Smooth muscle cell (in vitro differentiated cells): ENCODE results near the gene SLC10A3. TPM values are rescaled to one million over a fixed set of nuclear protein-coding genes. Genes with fewer than 3 reads are reported as not detected.

Source experiments
- DNase-seq: peaks from one replicate; lab custom pipeline; 2025; ENCODE audit not compliant: unreplicated experiment; lab: John Stamatoyannopoulos, UW
- H2AFZ ChIP-seq: fragments of 200-600 bp; sonication (generic); 2 replicates; pipeline ENCODE4 v1.6.0; 2016; ENCODE audit warnings: antibody characterized with exemption, low read depth, mild to moderate bottlenecking
- H3F3A ChIP-seq: fragments of 200-600 bp; sonication (generic); 2 replicates; pipeline ENCODE4 v1.6.0; 2017; ENCODE audit warnings: antibody characterized with exemption, low read depth
- H3K27ac ChIP-seq: fragments of 200-600 bp; sonication (generic); 2 replicates; pipeline ENCODE4 v1.5.1; 2016; ENCODE audit warnings: low read depth, mild to moderate bottlenecking
- H3K27me3 ChIP-seq: fragments of 200-600 bp; sonication (generic); 2 replicates; pipeline ENCODE4 v1.6.1; 2016; ENCODE audit warnings: low read depth, mild to moderate bottlenecking
- H3K36me3 ChIP-seq: fragments of 200-600 bp; sonication (generic); 2 replicates; pipeline ENCODE4 v1.5.1; 2016; ENCODE audit warnings: low read depth
- H3K4me1 ChIP-seq: fragments of 200-600 bp; sonication (generic); 2 replicates; pipeline ENCODE4 v1.5.1; 2016; ENCODE audit warnings: low read depth
- H3K4me2 ChIP-seq: fragments of 200-600 bp; sonication (generic); 2 replicates; pipeline ENCODE4 v1.6.0; 2016; ENCODE audit warnings: mild to moderate bottlenecking
- H3K4me3 ChIP-seq: fragments of 200-600 bp; sonication (generic); 2 replicates; pipeline ENCODE4 v1.5.1; 2016; ENCODE audit warnings: mild to moderate bottlenecking
- H3K79me2 ChIP-seq: fragments of 200-600 bp; sonication (generic); 2 replicates; pipeline ENCODE4 v1.6.0; 2016; ENCODE audit warnings: low read depth, mild to moderate bottlenecking
- H3K9ac ChIP-seq: fragments of 200-600 bp; sonication (generic); 2 replicates; pipeline ENCODE4 v1.6.0; 2016; ENCODE audit warnings: low read depth
- H3K9me3 ChIP-seq: fragments of 200-600 bp; sonication (generic); replicated peaks from 2 replicates; pipeline ENCODE4 v1.5.1; 2016; ENCODE audit warnings: low read depth
- H4K20me1 ChIP-seq: fragments of 200-600 bp; sonication (generic); 2 replicates; pipeline ENCODE4 v1.6.0; 2016; ENCODE audit warnings: low read depth
- WGBS: methylation state at CpG from one replicate; pipeline ENCODE4 v1.1.7; 2016; ENCODE audit warnings: low lambda C conversion rate; 5-methylcytosine and 5-hydroxymethylcytosine counted together
- polyA plus RNA-seq: library from polyadenylated mRNA; unstranded; fragments of >200 nt; fragmentation: Nextera tagmentation; extraction: Ambion mirVana; gene quantifications from 2 replicates; pipeline ENCODE4 v1.2.1, GENCODE V29; 2016
- total RNA-seq: library from RNA; depleted of rRNA; stranded (reverse); fragments of >200 nt; gene quantifications from 2 replicates; pipeline ENCODE4 v1.2.3, GENCODE V29; 2014
- TF ChIP-seq, protein P1 (sequence below): fragments of 200-600 bp; sonication (generic); IDR thresholded peaks from 2 replicates; pipeline ENCODE4 v1.5.1; 2017; ENCODE audit warnings: borderline replicate concordance, mild to moderate bottlenecking, antibody characterized with exemption; ENCODE audit not compliant: insufficient read depth, poor library complexity, severe bottlenecking

SLC10A3 gene
- total and polyA plus RNA-seq, 2 experiments from 2014 or later, result 34.7 to 52.1 TPM

DNA sequence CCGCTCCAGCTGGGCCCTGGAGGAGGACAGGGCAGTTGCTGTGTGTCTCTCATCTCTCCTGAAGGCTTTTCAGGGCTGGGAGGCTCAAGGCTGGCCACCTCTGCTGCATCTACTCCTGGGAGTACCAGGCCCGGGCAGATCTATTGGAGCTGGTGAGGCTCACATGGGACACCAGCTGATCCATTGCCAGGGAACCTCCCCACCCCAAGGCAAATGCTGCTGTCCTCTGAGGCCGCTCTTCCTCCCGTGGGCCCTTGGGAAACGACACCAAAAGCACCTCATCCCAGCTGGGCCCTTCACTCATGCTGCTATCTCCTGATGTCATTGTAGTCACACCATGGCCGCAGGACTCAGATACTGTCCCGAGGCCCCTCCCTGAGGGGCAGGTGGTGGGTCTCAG, 7.6 kb downstream of the SLC10A3 start:
- no peak overlapping the region for H2AFZ ChIP-seq

GRCh38 chrX:154481911-154482601, 8.4 kb downstream of the SLC10A3 start:
- H3K9me3 ChIP-seq, result no peaks in the 10 kb centered on the region
- H4K20me1 ChIP-seq, result no peaks in the 10 kb centered on the region
- peaks cover 7% of the 10 kb centered on the region for H3K79me2 ChIP-seq
- no peak overlapping the region for H3K9ac ChIP-seq
- no peak overlapping the region for H2AFZ ChIP-seq
- no peaks in the 10 kb centered on the region for H3K27me3 ChIP-seq
- H3K4me2 ChIP-seq, result no peak overlapping the region
- H3K4me3 ChIP-seq, result no peak overlapping the region
- no peaks in the 10 kb centered on the region for H3F3A ChIP-seq
- H3K36me3 ChIP-seq, result no peaks in the 10 kb centered on the region
- H3K27ac ChIP-seq, result no peak overlapping the region
- no peaks in the 10 kb centered on the region for H3K4me1 ChIP-seq
- TF ChIP-seq, protein P1, sequence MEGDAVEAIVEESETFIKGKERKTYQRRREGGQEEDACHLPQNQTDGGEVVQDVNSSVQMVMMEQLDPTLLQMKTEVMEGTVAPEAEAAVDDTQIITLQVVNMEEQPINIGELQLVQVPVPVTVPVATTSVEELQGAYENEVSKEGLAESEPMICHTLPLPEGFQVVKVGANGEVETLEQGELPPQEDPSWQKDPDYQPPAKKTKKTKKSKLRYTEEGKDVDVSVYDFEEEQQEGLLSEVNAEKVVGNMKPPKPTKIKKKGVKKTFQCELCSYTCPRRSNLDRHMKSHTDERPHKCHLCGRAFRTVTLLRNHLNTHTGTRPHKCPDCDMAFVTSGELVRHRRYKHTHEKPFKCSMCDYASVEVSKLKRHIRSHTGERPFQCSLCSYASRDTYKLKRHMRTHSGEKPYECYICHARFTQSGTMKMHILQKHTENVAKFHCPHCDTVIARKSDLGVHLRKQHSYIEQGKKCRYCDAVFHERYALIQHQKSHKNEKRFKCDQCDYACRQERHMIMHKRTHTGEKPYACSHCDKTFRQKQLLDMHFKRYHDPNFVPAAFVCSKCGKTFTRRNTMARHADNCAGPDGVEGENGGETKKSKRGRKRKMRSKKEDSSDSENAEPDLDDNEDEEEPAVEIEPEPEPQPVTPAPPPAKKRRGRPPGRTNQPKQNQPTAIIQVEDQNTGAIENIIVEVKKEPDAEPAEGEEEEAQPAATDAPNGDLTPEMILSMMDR, result no peak
- DNase-seq, result no peak
- WGBS, result 85% methylated on average over 14 of the region's 14 CpGs

More for the DNA sequence above, 7.6 kb downstream of the SLC10A3 start:
- Histone ChIP-seq H3K9ac (no peak overlapping the region), H3K27ac (no peak overlapping the region), H3K36me3 (no peaks in the 10 kb centered on the region), H3K79me2 (peaks cover 7% of the 10 kb centered on the region), H3K4me2 (no peak overlapping the region), H3F3A (no peaks in the 10 kb centered on the region), H3K9me3 (no peaks in the 10 kb centered on the region), H3K4me3 (no peak overlapping the region), H3K27me3 (no peaks in the 10 kb centered on the region), H3K4me1 (no peaks in the 10 kb centered on the region), H4K20me1 (no peaks in the 10 kb centered on the region)
- WGBS, result 86% methylated on average over 6 of the region's 7 CpGs
- DNase-seq, result no peak
- TF ChIP-seq, protein P1, result no peak

DNA sequence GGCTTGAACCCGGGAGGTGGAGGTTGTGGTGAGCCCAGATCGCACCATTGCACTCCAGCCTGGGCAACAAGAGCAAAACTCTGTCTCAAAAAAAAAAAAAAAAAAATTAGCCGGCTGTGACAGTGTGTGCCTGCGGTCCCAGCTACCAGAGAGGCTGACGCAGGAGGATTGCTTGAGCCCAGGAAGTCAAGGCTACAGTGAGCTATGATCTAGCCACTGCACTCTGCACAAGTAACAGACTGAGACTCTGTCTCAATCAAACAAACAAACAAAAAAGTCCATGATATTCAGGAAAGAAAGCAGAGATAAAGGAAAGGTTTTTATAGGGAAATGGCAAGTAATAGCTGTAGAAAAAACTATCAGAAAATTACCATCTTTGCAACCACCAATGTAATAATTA, 9.2 kb downstream of the SLC10A3 start:
- Histone ChIP-seq H3K4me3 (no peak overlapping the region), H4K20me1 (no peaks in the 10 kb centered on the region), H3F3A (no peaks in the 10 kb centered on the region), H3K9ac (no peak overlapping the region), H3K4me2 (no peak overlapping the region), H3K27me3 (no peaks in the 10 kb centered on the region), H2AFZ (no peak overlapping the region), H3K9me3 (no peaks in the 10 kb centered on the region), H3K4me1 (no peaks in the 10 kb centered on the region), H3K36me3 (no peaks in the 10 kb centered on the region), H3K27ac (no peak overlapping the region), H3K79me2 (peaks cover 7% of the 10 kb centered on the region)
- DNase-seq, result no peak
- TF ChIP-seq, protein P1, result no peak
- WGBS, result 91% methylated on average over 5 of the region's 5 CpGs
